ENCODE data around the gene CLCC1.
"Not testable (repeated sequence)": the region's sequence is repeated elsewhere in the genome, so short reads cannot be mapped to it uniquely, and the experiment has no call there.

CLCC1 gene, protein sequence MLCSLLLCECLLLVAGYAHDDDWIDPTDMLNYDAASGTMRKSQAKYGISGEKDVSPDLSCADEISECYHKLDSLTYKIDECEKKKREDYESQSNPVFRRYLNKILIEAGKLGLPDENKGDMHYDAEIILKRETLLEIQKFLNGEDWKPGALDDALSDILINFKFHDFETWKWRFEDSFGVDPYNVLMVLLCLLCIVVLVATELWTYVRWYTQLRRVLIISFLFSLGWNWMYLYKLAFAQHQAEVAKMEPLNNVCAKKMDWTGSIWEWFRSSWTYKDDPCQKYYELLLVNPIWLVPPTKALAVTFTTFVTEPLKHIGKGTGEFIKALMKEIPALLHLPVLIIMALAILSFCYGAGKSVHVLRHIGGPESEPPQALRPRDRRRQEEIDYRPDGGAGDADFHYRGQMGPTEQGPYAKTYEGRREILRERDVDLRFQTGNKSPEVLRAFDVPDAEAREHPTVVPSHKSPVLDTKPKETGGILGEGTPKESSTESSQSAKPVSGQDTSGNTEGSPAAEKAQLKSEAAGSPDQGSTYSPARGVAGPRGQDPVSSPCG
- 36.1 to 46.5 (median 38.2) reads per million in 3 donors for total RNA-seq

DNA sequence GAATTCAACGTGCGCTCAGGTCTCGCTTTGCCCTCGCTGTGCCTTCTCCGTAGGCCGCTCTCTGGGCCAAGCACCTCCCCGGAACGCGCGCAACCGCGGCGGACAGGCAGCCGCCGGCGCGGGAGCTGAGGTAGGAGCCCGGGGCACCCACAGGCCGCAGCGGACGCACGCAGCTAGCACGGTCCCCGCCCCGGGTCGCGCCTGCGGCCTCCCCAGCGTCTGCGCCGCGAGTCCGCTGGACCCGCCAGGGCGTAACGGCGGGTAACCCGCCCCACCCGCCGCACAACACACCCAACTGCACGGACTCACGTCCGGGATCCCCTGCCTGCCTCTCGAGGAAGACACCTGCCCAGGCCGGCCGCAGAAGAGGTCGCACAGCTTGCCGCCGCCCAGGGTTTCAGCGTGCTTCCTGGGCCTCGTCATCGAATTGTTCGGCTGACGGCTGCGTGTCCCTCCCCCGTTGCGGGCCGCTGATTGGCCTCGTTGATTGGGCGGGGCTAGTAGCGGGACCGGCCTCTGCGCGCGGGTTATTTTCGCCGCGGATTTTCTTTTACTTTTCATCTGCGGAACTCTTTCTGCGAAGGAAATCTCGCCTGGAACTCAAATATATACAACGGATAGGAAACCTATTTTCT lies at the start of gene CLCC1:
CLCC1 (minus strand) TSS at position 433 of the 635 bp plus-strand sequence. CDS start 13,047 bp downstream, outside the sequence.
- Histone ChIP-seq H3K9me3 (ENCODE audit: control insufficient read depth, low read length) (no peaks in the 10 kb centered on the region), H3K4me1 (ENCODE audit: control insufficient read depth, insufficient read depth, low read length, poor library complexity, severe bottlenecking) (peaks cover 12% of the 10 kb centered on the region), H3K27ac (ENCODE audit: insufficient read depth, low read length, poor library complexity, severe bottlenecking) (peak within 1 kb of the TSS; percentile 74), H3K27me3 (replicated peaks; ENCODE audit: control insufficient read depth, insufficient read depth, low read length, poor library complexity, severe bottlenecking) (no peaks in the 10 kb centered on the region), H3K4me3 (ENCODE audit: insufficient read depth, low read depth, low read length, poor library complexity, severe bottlenecking) (peak within 1 kb of the TSS; percentile 43), H3K36me3 (ENCODE audit: control insufficient read depth, insufficient read depth, low read length) (no peaks in the 10 kb centered on the region)
- DNase-seq, result peak; percentile 89 to 91 (median 89)

DNA sequence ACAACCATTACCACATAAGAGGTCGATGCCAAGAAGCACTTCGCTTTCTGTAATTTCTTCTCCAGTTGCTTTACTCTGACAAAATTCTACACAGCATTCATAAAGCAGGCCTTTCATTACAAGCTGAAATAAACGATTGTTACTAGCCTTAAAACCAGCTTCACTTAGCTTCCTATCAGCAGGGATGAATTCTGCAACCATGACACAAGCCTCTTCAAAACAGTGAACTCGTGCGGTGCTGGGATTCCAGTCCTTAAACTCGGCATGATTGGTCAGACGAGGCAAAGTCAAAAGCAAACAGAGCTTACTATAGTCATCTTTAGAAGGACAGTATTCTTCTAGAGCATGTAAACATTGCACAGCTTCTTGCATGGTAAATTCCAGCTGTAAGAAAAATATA lies 48.1 kb upstream of the CLCC1 start:
- DNase-seq, result no peak
- H3K4me1 ChIP-seq (ENCODE audit: control insufficient read depth, insufficient read depth, low read length, poor library complexity, severe bottlenecking), result no peaks in the 10 kb centered on the region

DNA sequence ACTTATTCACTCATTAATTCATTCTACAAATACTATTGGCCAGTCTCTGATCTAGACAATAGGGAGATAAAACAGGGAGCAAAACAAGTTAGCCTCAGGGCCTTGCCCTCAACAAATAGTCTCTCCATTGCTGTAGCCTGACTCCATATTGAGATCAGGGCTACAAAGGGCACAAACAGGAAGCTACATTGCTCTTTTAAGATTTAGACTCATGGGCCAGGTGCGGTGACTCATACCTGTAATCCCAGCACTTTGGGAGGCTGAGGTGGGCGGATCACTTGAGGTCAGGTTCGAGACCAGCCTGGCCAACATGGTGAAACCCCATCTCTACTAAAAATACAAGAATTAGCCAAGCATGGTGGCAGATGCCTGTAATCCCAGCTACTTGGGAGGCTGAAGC lies 33.3 kb upstream of the CLCC1 start:
- peaks cover 23% of the 10 kb centered on the region for H3K36me3 ChIP-seq (ENCODE audit: control insufficient read depth, insufficient read depth, low read length)
- not testable (repeated sequence) for H3K4me3 ChIP-seq (ENCODE audit: insufficient read depth, low read depth, low read length, poor library complexity, severe bottlenecking); H3K27ac ChIP-seq (ENCODE audit: insufficient read depth, low read length, poor library complexity, severe bottlenecking); DNase-seq; H3K4me1 ChIP-seq (ENCODE audit: control insufficient read depth, insufficient read depth, low read length, poor library complexity, severe bottlenecking); H3K9me3 ChIP-seq (ENCODE audit: control insufficient read depth, low read length); H3K27me3 ChIP-seq (replicated peaks; ENCODE audit: control insufficient read depth, insufficient read depth, low read length, poor library complexity, severe bottlenecking)

More for the DNA sequence above, 48.1 kb upstream of the CLCC1 start:
- Histone ChIP-seq H3K4me3 (ENCODE audit: insufficient read depth, low read depth, low read length, poor library complexity, severe bottlenecking) (no peak overlapping the region), H3K27me3 (replicated peaks; ENCODE audit: control insufficient read depth, insufficient read depth, low read length, poor library complexity, severe bottlenecking) (no peaks in the 10 kb centered on the region), H3K9me3 (ENCODE audit: control insufficient read depth, low read length) (no peaks in the 10 kb centered on the region), H3K27ac (ENCODE audit: insufficient read depth, low read length, poor library complexity, severe bottlenecking) (no peak overlapping the region), H3K36me3 (ENCODE audit: control insufficient read depth, insufficient read depth, low read length) (peaks cover 16% of the 10 kb centered on the region)

DNA sequence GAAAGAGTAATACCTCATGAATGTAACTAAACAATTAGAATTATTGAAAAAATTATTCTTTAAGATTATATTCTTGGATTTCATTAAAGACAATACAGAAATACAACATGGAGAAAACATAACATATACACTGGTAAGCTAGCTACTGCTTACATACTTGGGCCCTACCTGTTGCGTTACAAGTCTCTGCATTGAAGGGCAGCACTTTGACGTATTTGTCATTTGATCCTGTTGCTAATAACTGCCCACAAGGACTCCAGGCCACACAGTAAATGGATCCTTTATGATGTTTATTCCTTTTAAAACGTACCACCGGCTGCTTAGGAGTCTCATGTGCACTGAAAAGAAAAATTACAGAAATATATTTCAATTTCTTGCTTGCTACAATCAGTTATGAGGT lies 19.8 kb upstream of the CLCC1 start:
- Histone ChIP-seq H3K36me3 (ENCODE audit: control insufficient read depth, insufficient read depth, low read length) (peaks cover 13% of the 10 kb centered on the region), H3K4me1 (ENCODE audit: control insufficient read depth, insufficient read depth, low read length, poor library complexity, severe bottlenecking) (no peaks in the 10 kb centered on the region), H3K9me3 (ENCODE audit: control insufficient read depth, low read length) (no peaks in the 10 kb centered on the region), H3K27me3 (replicated peaks; ENCODE audit: control insufficient read depth, insufficient read depth, low read length, poor library complexity, severe bottlenecking) (no peaks in the 10 kb centered on the region), H3K4me3 (ENCODE audit: insufficient read depth, low read depth, low read length, poor library complexity, severe bottlenecking) (no peak overlapping the region), H3K27ac (ENCODE audit: insufficient read depth, low read length, poor library complexity, severe bottlenecking) (no peak overlapping the region)
- no peak for DNase-seq

DNA sequence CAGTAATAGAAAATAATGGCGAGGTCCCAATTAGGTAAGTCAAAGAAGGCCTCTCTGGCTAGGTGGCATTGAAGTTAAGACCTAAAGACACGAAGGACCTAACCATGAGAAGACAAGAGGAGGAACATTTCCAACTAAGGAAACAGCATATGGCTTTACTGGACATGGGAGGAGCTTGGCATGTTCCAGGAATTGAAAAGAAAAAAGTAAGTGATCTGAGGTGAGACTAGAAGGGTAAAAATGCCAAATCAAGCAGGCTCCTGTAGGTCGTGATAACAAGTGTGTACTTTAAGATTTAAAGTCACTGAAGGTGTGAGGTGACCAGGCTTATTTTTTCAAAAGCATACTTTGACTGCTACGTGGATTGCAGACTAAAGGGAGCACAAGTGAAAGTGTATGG lies 13.4 kb upstream of the CLCC1 start:
- no peak for DNase-seq
- H3K4me1 ChIP-seq (ENCODE audit: control insufficient read depth, insufficient read depth, low read length, poor library complexity, severe bottlenecking), result no peaks in the 10 kb centered on the region
- no peaks in the 10 kb centered on the region for H3K27me3 ChIP-seq (replicated peaks; ENCODE audit: control insufficient read depth, insufficient read depth, low read length, poor library complexity, severe bottlenecking)
- no peaks in the 10 kb centered on the region for H3K9me3 ChIP-seq (ENCODE audit: control insufficient read depth, low read length)
- no peak overlapping the region for H3K4me3 ChIP-seq (ENCODE audit: insufficient read depth, low read depth, low read length, poor library complexity, severe bottlenecking)
- peaks cover 7% of the 10 kb centered on the region for H3K36me3 ChIP-seq (ENCODE audit: control insufficient read depth, insufficient read depth, low read length)
- no peak overlapping the region for H3K27ac ChIP-seq (ENCODE audit: insufficient read depth, low read length, poor library complexity, severe bottlenecking)

DNA sequence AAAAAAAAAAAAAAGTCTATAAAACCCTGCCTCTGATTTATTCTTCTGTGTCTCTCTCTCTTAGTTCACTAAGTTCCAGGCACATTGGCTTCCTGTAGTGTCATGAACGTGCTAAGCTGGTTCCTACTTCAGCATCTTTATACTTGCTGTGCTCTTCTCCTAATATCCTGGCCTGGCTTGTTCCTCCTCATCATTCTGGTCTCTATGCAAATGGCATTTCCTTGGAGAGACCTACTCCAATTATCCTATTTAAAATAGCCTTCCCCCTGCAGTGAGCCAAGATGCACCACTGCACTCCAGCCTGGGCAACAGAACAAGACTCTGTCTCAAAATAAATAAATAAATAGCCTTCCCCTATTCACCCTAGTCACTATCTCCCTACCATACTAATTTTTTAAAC lies 9.7 kb upstream of the CLCC1 start:
- Histone ChIP-seq H3K9me3 (ENCODE audit: control insufficient read depth, low read length) (no peaks in the 10 kb centered on the region), H3K27me3 (replicated peaks; ENCODE audit: control insufficient read depth, insufficient read depth, low read length, poor library complexity, severe bottlenecking) (no peaks in the 10 kb centered on the region), H3K4me3 (ENCODE audit: insufficient read depth, low read depth, low read length, poor library complexity, severe bottlenecking) (no peak overlapping the region), H3K27ac (ENCODE audit: insufficient read depth, low read length, poor library complexity, severe bottlenecking) (no peak overlapping the region), H3K4me1 (ENCODE audit: control insufficient read depth, insufficient read depth, low read length, poor library complexity, severe bottlenecking) (no peaks in the 10 kb centered on the region), H3K36me3 (ENCODE audit: control insufficient read depth, insufficient read depth, low read length) (peaks cover 8% of the 10 kb centered on the region)
- no peak for DNase-seq

DNA sequence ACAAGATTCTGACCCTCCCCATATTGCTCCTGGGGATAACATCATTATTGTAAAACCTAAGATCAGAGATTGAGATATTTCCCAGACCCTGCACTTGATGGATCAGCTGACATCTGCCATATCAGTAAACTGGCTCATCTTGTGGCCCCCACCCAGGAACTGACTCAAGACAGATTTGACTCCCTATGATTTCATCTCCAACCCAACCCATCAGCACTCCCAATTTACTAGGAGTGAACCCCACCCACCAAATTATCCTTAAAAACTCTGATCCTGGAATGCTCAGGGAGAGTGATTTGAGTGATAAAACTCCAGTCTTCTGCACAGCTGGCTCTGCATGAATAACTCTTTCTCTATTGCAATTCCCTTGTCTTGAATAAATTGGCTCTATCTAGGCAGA lies 6.1 kb upstream of the CLCC1 start:
- H3K36me3 ChIP-seq (ENCODE audit: control insufficient read depth, insufficient read depth, low read length), result peaks cover 8% of the 10 kb centered on the region
- H3K4me1 ChIP-seq (ENCODE audit: control insufficient read depth, insufficient read depth, low read length, poor library complexity, severe bottlenecking), result no peaks in the 10 kb centered on the region
- DNase-seq, result no peak
- H3K27ac ChIP-seq (ENCODE audit: insufficient read depth, low read length, poor library complexity, severe bottlenecking), result no peak overlapping the region
- H3K9me3 ChIP-seq (ENCODE audit: control insufficient read depth, low read length), result no peaks in the 10 kb centered on the region
- H3K27me3 ChIP-seq (replicated peaks; ENCODE audit: control insufficient read depth, insufficient read depth, low read length, poor library complexity, severe bottlenecking), result no peaks in the 10 kb centered on the region
- H3K4me3 ChIP-seq (ENCODE audit: insufficient read depth, low read depth, low read length, poor library complexity, severe bottlenecking), result no peak overlapping the region

DNA sequence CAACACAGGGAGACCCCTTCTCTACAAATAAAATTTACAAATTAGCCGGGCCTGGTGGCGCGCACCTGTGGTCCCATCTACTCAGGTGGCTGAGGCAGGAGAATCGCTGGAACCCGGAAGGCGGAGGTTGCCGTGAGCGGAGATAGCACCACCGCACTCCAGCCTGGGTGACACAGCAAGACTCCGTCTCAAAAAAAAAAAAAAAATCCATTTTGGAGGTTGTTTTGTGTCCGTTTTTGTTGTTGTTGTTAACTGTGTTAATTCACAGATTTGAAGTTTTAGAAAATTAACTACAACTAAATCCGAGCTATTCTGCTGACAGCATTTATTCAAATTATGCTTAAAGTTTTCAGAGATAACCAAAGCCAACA lies 618 bp downstream of the CLCC1 start:
- peak in 2 of 3 donors; percentile 9 to 17 for DNase-seq
- H3K9me3 ChIP-seq (ENCODE audit: control insufficient read depth, low read length), result no peaks in the 10 kb centered on the region

DNA sequence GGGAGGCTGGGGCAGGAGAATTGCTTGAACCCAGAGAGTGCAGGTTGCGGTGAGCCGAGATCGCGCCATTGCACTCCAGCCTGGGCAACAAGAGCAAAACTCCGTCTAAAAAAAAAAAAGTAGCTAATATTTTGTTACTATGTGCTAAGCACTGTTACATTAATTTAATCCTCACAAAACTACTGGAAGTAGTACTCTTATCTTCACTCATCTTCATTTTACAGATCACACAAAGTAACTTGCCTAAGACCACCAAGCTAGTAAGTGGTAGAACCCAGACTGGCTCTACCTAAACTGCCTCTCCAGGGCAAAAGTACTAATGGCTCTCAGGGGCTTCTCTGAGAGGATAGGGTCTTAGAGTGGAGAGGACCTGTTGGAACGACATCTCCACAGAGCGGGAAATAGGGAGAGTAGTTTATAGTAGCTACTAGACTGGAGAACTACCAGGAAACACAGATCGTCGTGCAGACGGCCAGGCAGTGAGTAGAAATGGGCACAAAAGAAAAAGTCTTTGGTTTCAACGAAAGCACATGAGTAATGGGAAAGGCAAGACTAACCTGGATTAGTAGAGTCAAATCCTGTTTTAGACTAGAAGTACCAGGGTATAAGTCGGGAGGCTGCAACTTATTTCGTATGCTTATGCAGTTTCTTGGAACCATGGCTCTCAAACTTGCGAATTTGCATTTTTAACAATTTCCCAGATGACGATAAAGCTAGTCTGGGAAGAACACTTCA lies 1.4 kb downstream of the CLCC1 start:
- no peak for DNase-seq
- H3K9me3 ChIP-seq (ENCODE audit: control insufficient read depth, low read length), result no peaks in the 10 kb centered on the region
- H3K27ac ChIP-seq (ENCODE audit: insufficient read depth, low read length, poor library complexity, severe bottlenecking), result no peak overlapping the region
- peak overlapping the region; percentile 43 for H3K4me3 ChIP-seq (ENCODE audit: insufficient read depth, low read depth, low read length, poor library complexity, severe bottlenecking)
- H3K27me3 ChIP-seq (replicated peaks; ENCODE audit: control insufficient read depth, insufficient read depth, low read length, poor library complexity, severe bottlenecking), result no peaks in the 10 kb centered on the region
- H3K4me1 ChIP-seq (ENCODE audit: control insufficient read depth, insufficient read depth, low read length, poor library complexity, severe bottlenecking), result peaks cover 23% of the 10 kb centered on the region
- no peaks in the 10 kb centered on the region for H3K36me3 ChIP-seq (ENCODE audit: control insufficient read depth, insufficient read depth, low read length)

More for the DNA sequence above, 618 bp downstream of the CLCC1 start:
- Histone ChIP-seq H3K4me3 (ENCODE audit: insufficient read depth, low read depth, low read length, poor library complexity, severe bottlenecking) (peak overlapping the region; percentile 43), H3K27me3 (replicated peaks; ENCODE audit: control insufficient read depth, insufficient read depth, low read length, poor library complexity, severe bottlenecking) (no peaks in the 10 kb centered on the region), H3K36me3 (ENCODE audit: control insufficient read depth, insufficient read depth, low read length) (no peaks in the 10 kb centered on the region), H3K27ac (ENCODE audit: insufficient read depth, low read length, poor library complexity, severe bottlenecking) (peak overlapping the region; percentile 74), H3K4me1 (ENCODE audit: control insufficient read depth, insufficient read depth, low read length, poor library complexity, severe bottlenecking) (peaks cover 15% of the 10 kb centered on the region)

Measured in effector memory CD4-positive, alpha-beta T cell (primary cell).